Hepatic stellate cell (primary cell): ENCODE data around the gene TMEM229B.

Experiments
- DNase-seq: peaks from one replicate; pipeline ENCODE4 v3.0.0; 2011; ENCODE audit warnings: low spot score

TMEM229B gene

GRCh38 chr14:67423424-67423823 is 65.1 kb downstream of the TMEM229B start:
- DNase-seq = no peak

GRCh38 chr14:67421356-67422224 is 66.9 kb downstream of the TMEM229B start:
- no peak for DNase-seq
